ENCODE results near the gene CDC40. TPM values are rescaled to one million over a fixed set of nuclear protein-coding genes. Genes with fewer than 3 reads are reported as not detected.
"Not testable (repeated sequence)": the region's sequence is repeated elsewhere in the genome, so short reads cannot be mapped to it uniquely, and the experiment has no call there.

The CDC40 gene
- total and polyA plus RNA-seq, 3 donors from 2014 or later: 16.3 to 20.1 (median 17.9) TPM

DNA sequence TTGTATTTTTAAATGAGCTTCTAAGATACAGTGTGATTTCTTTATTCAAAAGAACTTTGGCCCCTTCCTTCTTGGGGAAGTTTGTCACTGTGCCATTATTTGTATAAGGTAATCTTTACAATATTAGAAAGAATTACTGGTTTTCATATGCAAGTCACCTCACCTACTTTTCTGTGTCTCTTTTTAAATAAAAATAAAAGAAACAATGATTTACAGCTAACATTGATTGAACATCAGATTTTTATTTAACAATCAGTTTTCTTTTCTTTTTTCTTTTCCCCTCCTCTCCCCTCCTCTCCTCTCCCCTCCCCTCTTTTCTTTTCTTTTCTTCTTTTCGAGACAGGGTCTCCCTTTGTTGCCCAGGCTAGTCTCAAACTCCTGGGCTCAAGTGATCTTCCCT, 46.0 kb downstream of the CDC40 start:
- 90 to 92% methylated on average over 1 of the region's 1 CpG for WGBS, 2 donors
- no peaks in the 10 kb centered on the region for H3K36me3 ChIP-seq (ENCODE audit: low read depth, missing control alignments)
- TF ChIP-seq, protein P1, sequence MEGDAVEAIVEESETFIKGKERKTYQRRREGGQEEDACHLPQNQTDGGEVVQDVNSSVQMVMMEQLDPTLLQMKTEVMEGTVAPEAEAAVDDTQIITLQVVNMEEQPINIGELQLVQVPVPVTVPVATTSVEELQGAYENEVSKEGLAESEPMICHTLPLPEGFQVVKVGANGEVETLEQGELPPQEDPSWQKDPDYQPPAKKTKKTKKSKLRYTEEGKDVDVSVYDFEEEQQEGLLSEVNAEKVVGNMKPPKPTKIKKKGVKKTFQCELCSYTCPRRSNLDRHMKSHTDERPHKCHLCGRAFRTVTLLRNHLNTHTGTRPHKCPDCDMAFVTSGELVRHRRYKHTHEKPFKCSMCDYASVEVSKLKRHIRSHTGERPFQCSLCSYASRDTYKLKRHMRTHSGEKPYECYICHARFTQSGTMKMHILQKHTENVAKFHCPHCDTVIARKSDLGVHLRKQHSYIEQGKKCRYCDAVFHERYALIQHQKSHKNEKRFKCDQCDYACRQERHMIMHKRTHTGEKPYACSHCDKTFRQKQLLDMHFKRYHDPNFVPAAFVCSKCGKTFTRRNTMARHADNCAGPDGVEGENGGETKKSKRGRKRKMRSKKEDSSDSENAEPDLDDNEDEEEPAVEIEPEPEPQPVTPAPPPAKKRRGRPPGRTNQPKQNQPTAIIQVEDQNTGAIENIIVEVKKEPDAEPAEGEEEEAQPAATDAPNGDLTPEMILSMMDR (IDR thresholded peaks at IDR 0.05): no peak
- TF ChIP-seq POLR2A (IDR thresholded peaks at IDR 0.05): no peak
- intact Hi-C loops (cut with DNase I; ENCODE audit: low total_unique reads): no loop called here
- DNase-seq: no peak
- H3K4me1 ChIP-seq: no peaks in the 10 kb centered on the region
- no peaks in the 10 kb centered on the region for H3K27me3 ChIP-seq
- H3K27ac ChIP-seq: no peak overlapping the region
- H3K4me3 ChIP-seq: no peak overlapping the region
- no peaks in the 10 kb centered on the region for H3K9me3 ChIP-seq

DNA sequence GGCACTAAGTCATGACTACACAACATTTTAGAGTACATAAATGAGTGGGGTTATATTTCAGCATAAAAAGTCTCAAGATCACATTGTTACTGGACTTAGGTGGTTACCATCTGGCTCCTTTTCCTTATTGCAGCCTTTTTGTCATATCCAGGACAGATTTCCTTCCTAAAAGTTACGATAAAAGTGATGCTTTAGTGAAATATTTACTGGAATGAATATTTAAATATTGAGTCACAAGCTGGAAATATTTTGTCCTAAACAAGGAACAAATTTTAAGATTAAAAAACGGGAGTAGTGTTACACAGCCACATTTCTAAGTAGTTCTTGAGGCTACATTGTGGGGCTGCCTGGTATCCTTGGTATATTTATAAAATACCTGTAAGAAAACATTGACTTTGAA, 52.2 kb downstream of the CDC40 start:
- intact Hi-C loops (cut with DNase I; ENCODE audit: low total_unique reads): no loop called here

DNA sequence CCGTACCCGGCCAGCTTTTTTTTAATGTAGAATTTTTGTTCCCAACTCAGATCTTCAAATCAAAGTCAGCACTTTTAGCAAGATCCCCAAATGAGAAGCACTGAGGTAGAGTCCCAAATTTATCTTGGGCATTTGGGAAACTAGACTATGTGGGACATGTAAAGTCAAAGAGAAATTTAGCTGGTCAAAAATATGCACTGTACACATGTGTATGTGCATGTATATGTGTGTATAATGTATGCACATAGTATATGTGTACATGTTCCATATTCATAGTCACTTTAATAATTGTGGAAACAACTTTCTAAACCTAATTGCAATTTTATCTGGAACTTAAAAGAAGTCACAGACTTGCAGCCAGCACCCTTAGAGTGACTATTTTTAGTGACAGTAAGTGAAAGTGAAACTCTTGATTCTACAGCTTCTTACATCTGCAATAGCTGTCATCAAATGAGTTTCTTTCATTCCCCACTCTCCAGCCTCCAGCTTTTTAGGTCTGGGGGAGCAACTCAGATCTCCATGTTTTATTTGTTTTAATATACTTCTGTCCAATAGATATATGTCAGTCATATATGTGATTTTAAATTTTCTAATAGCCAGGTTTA, 53.6 kb downstream of the CDC40 start:
- 80 to 93% methylated on average over 2 of the region's 2 CpGs for WGBS, 2 donors
- intact Hi-C loops (cut with DNase I; ENCODE audit: low total_unique reads): no loop called here
- no peaks in the 10 kb centered on the region for H3K36me3 ChIP-seq (ENCODE audit: low read depth, missing control alignments)
- H3K27ac ChIP-seq: no peak overlapping the region
- no peak for TF ChIP-seq POLR2A (IDR thresholded peaks at IDR 0.05)
- TF ChIP-seq, protein P1 (IDR thresholded peaks at IDR 0.05): no peak
- no peaks in the 10 kb centered on the region for H3K4me1 ChIP-seq
- no peak overlapping the region for H3K4me3 ChIP-seq
- DNase-seq: no peak
- H3K9me3 ChIP-seq: no peaks in the 10 kb centered on the region
- H3K27me3 ChIP-seq: no peaks in the 10 kb centered on the region

More for the DNA sequence above, 52.2 kb downstream of the CDC40 start:
- no peak for DNase-seq
- TF ChIP-seq POLR2A (IDR thresholded peaks at IDR 0.05): no peak
- TF ChIP-seq, protein P1 (IDR thresholded peaks at IDR 0.05): no peak
- Histone ChIP-seq H3K27me3 (no peaks in the 10 kb centered on the region), H3K4me3 (no peak overlapping the region), H3K9me3 (no peaks in the 10 kb centered on the region), H3K36me3 (ENCODE audit: low read depth, missing control alignments) (no peaks in the 10 kb centered on the region), H3K27ac (no peak overlapping the region), H3K4me1 (no peaks in the 10 kb centered on the region)
- WGBS, 2 donors: 63 to 82% methylated on average over 2 of the region's 2 CpGs

DNA sequence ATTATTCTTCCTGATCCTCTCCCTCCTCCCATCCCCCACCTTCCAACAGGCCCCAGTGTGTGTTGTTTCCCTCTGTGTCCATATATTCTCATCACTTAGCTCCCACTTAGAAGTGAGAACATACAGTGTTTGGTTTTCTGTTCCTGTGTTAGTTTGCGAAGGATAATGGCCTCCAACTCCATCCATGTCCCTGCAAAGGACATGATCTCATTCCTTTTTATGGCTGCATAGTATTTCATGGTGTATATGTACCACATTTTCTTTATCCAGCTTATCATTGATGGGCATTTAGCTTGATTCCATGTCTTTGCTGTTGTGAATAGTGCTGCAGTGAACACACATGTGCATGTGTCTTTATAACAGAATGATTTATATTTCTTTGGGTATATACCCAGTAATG, 55.8 kb downstream of the CDC40 start:
- intact Hi-C loops (cut with DNase I; ENCODE audit: low total_unique reads); H3K4me3 ChIP-seq; H3K4me1 ChIP-seq; H3K36me3 ChIP-seq (ENCODE audit: low read depth, missing control alignments); DNase-seq; H3K27ac ChIP-seq; H3K27me3 ChIP-seq; H3K9me3 ChIP-seq: not testable (repeated sequence)
- 95 to 100% methylated on average over 1 of the region's 1 CpG for WGBS, 2 donors

DNA sequence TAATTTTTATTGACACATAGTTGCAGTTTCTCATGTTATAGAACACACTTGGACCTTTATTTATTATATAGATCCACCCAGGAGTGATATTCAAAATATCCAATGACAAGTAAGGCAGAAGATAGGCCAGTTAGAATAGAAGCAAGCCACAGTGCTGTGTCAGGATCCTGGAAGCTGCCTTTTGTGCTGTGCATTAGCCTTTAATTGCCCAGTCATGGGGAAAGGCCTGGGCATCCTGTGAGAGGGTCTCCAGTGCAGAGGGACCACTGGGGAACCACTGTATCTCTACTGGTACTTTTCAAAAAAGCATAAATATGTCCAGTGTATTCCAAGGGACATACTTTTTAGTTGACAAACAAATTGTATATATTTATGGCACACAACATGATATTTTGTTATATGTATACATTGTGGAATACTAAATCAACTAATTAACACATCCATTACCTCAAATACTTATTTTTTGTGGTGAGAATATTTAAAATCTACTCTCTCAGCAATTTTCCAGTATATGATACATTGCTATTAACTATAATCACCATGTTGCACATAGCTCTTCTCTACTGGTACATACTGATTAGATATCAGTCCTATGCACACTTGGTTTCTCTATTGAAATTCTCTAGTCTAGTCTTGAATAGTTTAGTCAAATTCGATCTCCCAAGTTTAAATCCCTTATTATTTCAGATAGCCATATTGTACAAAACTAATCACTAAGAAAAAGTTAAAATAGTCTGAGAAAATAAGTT, 59.5 kb downstream of the CDC40 start:
- no peak overlapping the region for H3K27ac ChIP-seq
- WGBS, 2 donors: 90 to 95% methylated on average over 1 of the region's 1 CpG
- H3K4me3 ChIP-seq: no peak overlapping the region
- DNase-seq: no peak
- H3K4me1 ChIP-seq: no peaks in the 10 kb centered on the region
- no peaks in the 10 kb centered on the region for H3K36me3 ChIP-seq (ENCODE audit: low read depth, missing control alignments)
- intact Hi-C loops (cut with DNase I; ENCODE audit: low total_unique reads): no loop called here
- no peaks in the 10 kb centered on the region for H3K9me3 ChIP-seq
- no peaks in the 10 kb centered on the region for H3K27me3 ChIP-seq
- TF ChIP-seq POLR2A (IDR thresholded peaks at IDR 0.05): no peak
- TF ChIP-seq, protein P1 (IDR thresholded peaks at IDR 0.05): no peak

DNA sequence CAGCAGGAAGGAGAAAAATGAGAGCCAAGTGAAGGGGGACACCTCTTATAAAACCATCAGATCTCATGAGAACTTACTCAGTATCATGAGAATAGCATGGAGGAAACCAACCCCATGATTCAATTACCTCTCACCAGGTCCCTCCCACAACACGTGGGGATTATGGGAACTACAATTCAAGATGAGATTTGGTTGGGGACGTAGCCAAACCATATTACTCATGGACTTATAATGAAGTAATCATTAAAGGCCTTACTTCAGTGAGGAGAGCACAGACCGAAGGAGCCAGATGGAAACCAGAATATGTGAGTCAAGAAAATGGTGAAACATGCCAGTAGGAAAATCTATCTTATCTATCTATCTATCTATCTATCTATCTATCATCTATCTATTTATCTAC, 64.4 kb downstream of the CDC40 start:
- H3K36me3 ChIP-seq (ENCODE audit: low read depth, missing control alignments); H3K4me1 ChIP-seq; H3K27me3 ChIP-seq; H3K4me3 ChIP-seq; DNase-seq; intact Hi-C loops (cut with DNase I; ENCODE audit: low total_unique reads); H3K9me3 ChIP-seq; H3K27ac ChIP-seq: not testable (repeated sequence)
- 94% methylated on average over 3 of the region's 3 CpGs for whole genome bisulfite sequencing, 2 donors
